Measurements from ENCODE around the gene TFAP2C.

DNA sequence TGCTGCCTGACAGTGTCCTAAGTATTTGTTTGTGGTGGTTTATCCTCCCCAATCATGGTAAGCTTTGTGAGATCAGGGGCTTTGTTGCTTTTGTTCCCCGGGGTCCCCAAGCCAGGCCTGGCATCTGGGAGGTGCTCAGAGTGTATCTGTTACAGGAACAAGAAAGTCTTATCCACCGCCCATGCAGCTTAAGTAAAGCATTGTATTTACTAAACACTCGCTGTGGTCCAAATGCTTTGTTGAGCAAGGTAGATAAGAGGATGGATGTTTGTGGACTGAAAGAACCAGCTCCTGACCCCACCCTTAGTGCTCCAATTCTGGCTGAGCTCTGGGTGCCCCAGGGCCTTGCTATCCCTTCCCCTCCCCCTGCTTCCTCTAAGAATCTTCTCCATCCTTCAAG lies 19.8 kb upstream of the TFAP2C start:
- TF ChIP-seq CTCF (IDR thresholded peaks at IDR 0.05) (no peak), ETV6 (CRISPR knock-in tag; IDR thresholded peaks at IDR 0.05) (no peak), NR3C1 (CRISPR knock-in tag; conservative IDR thresholded peaks at IDR 0.05; ENCODE audit: low read depth) (no peak), JUN (CRISPR knock-in tag; IDR thresholded peaks at IDR 0.05) (no peak), SMAD3 (CRISPR knock-in tag; IDR thresholded peaks at IDR 0.05; ENCODE audit: borderline replicate concordance) (no peak), ATF2 (CRISPR knock-in tag; IDR thresholded peaks at IDR 0.05; ENCODE audit: borderline replicate concordance, low read depth) (no peak), E2F1 (CRISPR knock-in tag; IDR thresholded peaks at IDR 0.05) (no peak), NR2C2 (CRISPR knock-in tag; IDR thresholded peaks at IDR 0.05) (no peak), CREB1 (CRISPR knock-in tag; IDR thresholded peaks at IDR 0.05) (no peak), FOXJ3 (CRISPR knock-in tag; IDR thresholded peaks at IDR 0.05; ENCODE audit: borderline replicate concordance) (no peak)
- TF ChIP-seq, protein P1, sequence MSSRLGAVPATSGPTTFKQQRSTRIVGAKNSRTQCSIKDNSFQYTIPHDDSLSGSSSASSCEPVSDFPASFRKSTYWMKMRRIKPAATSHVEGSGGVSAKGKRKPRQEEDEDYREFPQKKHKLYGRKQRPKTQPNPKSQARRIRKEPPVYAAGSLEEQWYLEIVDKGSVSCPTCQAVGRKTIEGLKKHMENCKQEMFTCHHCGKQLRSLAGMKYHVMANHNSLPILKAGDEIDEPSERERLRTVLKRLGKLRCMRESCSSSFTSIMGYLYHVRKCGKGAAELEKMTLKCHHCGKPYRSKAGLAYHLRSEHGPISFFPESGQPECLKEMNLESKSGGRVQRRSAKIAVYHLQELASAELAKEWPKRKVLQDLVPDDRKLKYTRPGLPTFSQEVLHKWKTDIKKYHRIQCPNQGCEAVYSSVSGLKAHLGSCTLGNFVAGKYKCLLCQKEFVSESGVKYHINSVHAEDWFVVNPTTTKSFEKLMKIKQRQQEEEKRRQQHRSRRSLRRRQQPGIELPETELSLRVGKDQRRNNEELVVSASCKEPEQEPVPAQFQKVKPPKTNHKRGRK (CRISPR knock-in tag; IDR thresholded peaks at IDR 0.05; ENCODE audit: borderline replicate concordance) = no peak
- TF ChIP-seq, protein P2, sequence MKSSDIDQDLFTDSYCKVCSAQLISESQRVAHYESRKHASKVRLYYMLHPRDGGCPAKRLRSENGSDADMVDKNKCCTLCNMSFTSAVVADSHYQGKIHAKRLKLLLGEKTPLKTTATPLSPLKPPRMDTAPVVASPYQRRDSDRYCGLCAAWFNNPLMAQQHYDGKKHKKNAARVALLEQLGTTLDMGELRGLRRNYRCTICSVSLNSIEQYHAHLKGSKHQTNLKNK (CRISPR knock-in tag; IDR thresholded peaks at IDR 0.05) = no peak
